Panc1 (cell line): ENCODE data around the gene SLC27A3. TPM values are rescaled to one million over a fixed set of nuclear protein-coding genes. Genes with fewer than 3 reads are reported as not detected.

ENCODE experiments used
- ATAC-seq: fragments of 200-7000 bp; cut with Tn5 transposase; 2 replicates; pipeline ENCODE4 v1.9.1; 2020; ENCODE audit warnings: mild to moderate bottlenecking, moderate library complexity
- BruUV-seq: library from RNA; stranded (reverse); fragments of 400-500 nt; replicated peaks from 2 replicates; lab custom pipeline; 2021; lab: Mats Ljungman, UMichigan
- CTCF ChIA-PET: fragments of 300-600 bp; sonication (Branson Sonifier 250); formaldehyde crosslinking; loops from one replicate; lab custom pipeline; 2022; ENCODE audit warnings: antibody characterized with exemption; lab: Charles Lee
- POLR2A ChIA-PET: fragments of 300-600 bp; sonication (Branson Sonifier 250); formaldehyde crosslinking; loops from one replicate; lab custom pipeline; 2022; ENCODE audit warnings: antibody characterized with exemption; lab: Charles Lee
- DNase-seq: peaks from one replicate; pipeline ENCODE4 v3.0.0-alpha.2; 2010; ENCODE audit warnings: low read depth, low spot score
- H3K27ac ChIP-seq: 2 replicates; pipeline ENCODE4 v1.5.1; 2011; ENCODE audit warnings: mild to moderate bottlenecking, low read length, inconsistent platforms
- H3K27me3 ChIP-seq: fragments of 200-500 bp; sonication (Bioruptor generic); 2 replicates; pipeline ENCODE4 v1.6.0; 2014; ENCODE audit warnings: low read length, inconsistent platforms; ENCODE audit not compliant: control insufficient read depth, insufficient read depth
- H3K36me3 ChIP-seq: fragments of 200-500 bp; sonication (Bioruptor generic); 2 replicates; pipeline ENCODE4 v1.5.1; 2014; ENCODE audit warnings: inconsistent platforms, mild to moderate bottlenecking, low read length, moderate library complexity; ENCODE audit not compliant: control insufficient read depth, insufficient read depth
- H3K4me1 ChIP-seq: 2 replicates; pipeline ENCODE4 v1.5.1; 2011; ENCODE audit warnings: inconsistent platforms, mild to moderate bottlenecking, low read length, moderate library complexity; ENCODE audit not compliant: control insufficient read depth, insufficient read depth
- H3K4me3 ChIP-seq, 2 experiments: 2 replicates each; pipeline ENCODE4 v1.5.1; 2011 to 2012; ENCODE audit warnings: low read depth in 2 of 2, low read length in 2 of 2, mild to moderate bottlenecking in 2 of 2, inconsistent platforms in 1 of 2, moderate library complexity in 1 of 2
- H3K9me3 ChIP-seq: fragments of 200-500 bp; sonication (Bioruptor generic); 2 replicates; pipeline ENCODE4 v1.5.1; 2014; ENCODE audit warnings: low read depth, mild to moderate bottlenecking, inconsistent platforms, low read length, moderate library complexity; ENCODE audit not compliant: control insufficient read depth, insufficient read depth
- POLR2AphosphoS5 ChIP-seq: IDR thresholded peaks from 2 replicates; pipeline ENCODE4 v1.6.1; 2012; ENCODE audit warnings: mild to moderate bottlenecking, low read depth, low read length, moderate library complexity
- SIN3A ChIP-seq: IDR thresholded peaks from 2 replicates; pipeline ENCODE4 v1.6.1; 2012; ENCODE audit warnings: low read depth, mild to moderate bottlenecking, low read length, moderate library complexity, borderline replicate concordance; ENCODE audit not compliant: insufficient read depth
- TCF7L2 ChIP-seq: IDR thresholded peaks from 2 replicates; pipeline ENCODE4 v1.6.1; 2011; ENCODE audit warnings: mild to moderate bottlenecking, low read depth, low read length, inconsistent platforms
- in situ Hi-C: cut with HindIII; loops from 2 replicates; pipeline ENCODE4 v1.10.0; 2016; ENCODE audit warnings: low sequenced_read_pairs, low pct_unique_long_range_greater_than_20kb
- intact Hi-C: fragments of 100-400 bp; cut with micrococcal nuclease; formaldehyde crosslinking; loops from one replicate; pipeline ENCODE4 v1.10.0; 2022; ENCODE audit not compliant: unreplicated experiment
- total RNA-seq: library from RNA; stranded (reverse); gene quantifications from one replicate; pipeline ENCODE4 v1.2.1, GENCODE V29; 2021; ENCODE audit not compliant: unreplicated experiment
- TF ChIP-seq, protein P1 (sequence below): fragments of 450-650 bp; IDR thresholded peaks from 2 replicates; pipeline ENCODE4 v1.5.1; 2017; ENCODE audit warnings: mild to moderate bottlenecking
- TF ChIP-seq, protein P2 (sequence below), 2 experiments: IDR thresholded peaks; 2 replicates each; pipeline ENCODE4 v1.6.1; 2011 to 2012; ENCODE audit warnings: low read depth in 2 of 2, control low read depth in 1 of 2, low read length in 1 of 2, mild to moderate bottlenecking in 1 of 2, moderate library complexity in 1 of 2; ENCODE audit not compliant: insufficient read depth in 1 of 2

The SLC27A3 gene
- total RNA-seq, 1 experiment from 2014 or later, result 8.0 TPM

DNA sequence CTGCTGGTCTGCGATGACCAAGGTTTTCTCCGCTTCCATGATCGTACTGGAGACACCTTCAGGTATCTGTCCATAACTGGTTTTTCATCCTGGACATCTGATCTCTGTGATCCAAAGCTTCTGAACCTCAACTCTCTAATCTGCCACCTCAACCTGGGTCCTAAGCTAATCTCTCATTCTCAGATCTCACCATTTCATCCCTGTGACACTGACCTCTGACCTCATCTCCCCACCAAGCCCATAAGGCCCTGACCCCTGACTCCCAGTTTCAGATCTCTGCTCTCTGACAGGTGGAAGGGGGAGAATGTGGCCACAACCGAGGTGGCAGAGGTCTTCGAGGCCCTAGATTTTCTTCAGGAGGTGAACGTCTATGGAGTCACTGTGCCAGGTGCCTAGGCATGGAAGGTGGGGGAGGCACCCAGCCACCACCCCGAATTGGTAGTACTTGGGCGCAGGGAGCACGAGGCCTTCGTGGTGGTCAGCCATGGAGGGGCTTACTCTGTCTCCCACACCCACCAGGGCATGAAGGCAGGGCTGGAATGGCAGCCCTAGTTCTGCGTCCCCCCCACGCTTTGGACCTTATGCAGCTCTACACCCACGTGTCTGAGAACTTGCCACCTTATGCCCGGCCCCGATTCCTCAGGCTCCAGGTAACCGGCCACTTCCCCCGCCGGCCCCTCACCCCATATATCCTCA lies 3.8 kb downstream of the SLC27A3 start:
- in situ Hi-C loops, result no loop called here
- BruUV-seq, result no TSS peak
- ATAC-seq, result no peak
- ChIA-PET CTCF (no interaction called here), POLR2A (no interaction called here)
- Histone ChIP-seq H3K4me1 (peaks cover 14% of the 10 kb centered on the region), H3K9me3 (no peaks in the 10 kb centered on the region), H3K4me3 (no peak overlapping the region), H3K27me3 (no peaks in the 10 kb centered on the region), H3K27ac (no peak overlapping the region), H3K36me3 (peaks cover 3% of the 10 kb centered on the region; the same call in 1 of the 2 replicates)
- intact Hi-C loops, result loop anchor here (10.0 kb wide), 1 partner anchor 264 kb away; no protein-coding TSS in a partner anchor
- no peak for DNase-seq
- no peak for TF ChIP-seq POLR2AphosphoS5
- no peak for TF ChIP-seq TCF7L2
- TF ChIP-seq, protein P1, sequence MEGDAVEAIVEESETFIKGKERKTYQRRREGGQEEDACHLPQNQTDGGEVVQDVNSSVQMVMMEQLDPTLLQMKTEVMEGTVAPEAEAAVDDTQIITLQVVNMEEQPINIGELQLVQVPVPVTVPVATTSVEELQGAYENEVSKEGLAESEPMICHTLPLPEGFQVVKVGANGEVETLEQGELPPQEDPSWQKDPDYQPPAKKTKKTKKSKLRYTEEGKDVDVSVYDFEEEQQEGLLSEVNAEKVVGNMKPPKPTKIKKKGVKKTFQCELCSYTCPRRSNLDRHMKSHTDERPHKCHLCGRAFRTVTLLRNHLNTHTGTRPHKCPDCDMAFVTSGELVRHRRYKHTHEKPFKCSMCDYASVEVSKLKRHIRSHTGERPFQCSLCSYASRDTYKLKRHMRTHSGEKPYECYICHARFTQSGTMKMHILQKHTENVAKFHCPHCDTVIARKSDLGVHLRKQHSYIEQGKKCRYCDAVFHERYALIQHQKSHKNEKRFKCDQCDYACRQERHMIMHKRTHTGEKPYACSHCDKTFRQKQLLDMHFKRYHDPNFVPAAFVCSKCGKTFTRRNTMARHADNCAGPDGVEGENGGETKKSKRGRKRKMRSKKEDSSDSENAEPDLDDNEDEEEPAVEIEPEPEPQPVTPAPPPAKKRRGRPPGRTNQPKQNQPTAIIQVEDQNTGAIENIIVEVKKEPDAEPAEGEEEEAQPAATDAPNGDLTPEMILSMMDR, result no peak
- no peak for TF ChIP-seq SIN3A
- TF ChIP-seq, protein P2, sequence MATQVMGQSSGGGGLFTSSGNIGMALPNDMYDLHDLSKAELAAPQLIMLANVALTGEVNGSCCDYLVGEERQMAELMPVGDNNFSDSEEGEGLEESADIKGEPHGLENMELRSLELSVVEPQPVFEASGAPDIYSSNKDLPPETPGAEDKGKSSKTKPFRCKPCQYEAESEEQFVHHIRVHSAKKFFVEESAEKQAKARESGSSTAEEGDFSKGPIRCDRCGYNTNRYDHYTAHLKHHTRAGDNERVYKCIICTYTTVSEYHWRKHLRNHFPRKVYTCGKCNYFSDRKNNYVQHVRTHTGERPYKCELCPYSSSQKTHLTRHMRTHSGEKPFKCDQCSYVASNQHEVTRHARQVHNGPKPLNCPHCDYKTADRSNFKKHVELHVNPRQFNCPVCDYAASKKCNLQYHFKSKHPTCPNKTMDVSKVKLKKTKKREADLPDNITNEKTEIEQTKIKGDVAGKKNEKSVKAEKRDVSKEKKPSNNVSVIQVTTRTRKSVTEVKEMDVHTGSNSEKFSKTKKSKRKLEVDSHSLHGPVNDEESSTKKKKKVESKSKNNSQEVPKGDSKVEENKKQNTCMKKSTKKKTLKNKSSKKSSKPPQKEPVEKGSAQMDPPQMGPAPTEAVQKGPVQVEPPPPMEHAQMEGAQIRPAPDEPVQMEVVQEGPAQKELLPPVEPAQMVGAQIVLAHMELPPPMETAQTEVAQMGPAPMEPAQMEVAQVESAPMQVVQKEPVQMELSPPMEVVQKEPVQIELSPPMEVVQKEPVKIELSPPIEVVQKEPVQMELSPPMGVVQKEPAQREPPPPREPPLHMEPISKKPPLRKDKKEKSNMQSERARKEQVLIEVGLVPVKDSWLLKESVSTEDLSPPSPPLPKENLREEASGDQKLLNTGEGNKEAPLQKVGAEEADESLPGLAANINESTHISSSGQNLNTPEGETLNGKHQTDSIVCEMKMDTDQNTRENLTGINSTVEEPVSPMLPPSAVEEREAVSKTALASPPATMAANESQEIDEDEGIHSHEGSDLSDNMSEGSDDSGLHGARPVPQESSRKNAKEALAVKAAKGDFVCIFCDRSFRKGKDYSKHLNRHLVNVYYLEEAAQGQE (IDR thresholded peaks at IDR 0.05; ENCODE audit: insufficient read depth in 1 of 2, low read depth in 2 of 2, low read length in 1 of 2), result no peak

DNA sequence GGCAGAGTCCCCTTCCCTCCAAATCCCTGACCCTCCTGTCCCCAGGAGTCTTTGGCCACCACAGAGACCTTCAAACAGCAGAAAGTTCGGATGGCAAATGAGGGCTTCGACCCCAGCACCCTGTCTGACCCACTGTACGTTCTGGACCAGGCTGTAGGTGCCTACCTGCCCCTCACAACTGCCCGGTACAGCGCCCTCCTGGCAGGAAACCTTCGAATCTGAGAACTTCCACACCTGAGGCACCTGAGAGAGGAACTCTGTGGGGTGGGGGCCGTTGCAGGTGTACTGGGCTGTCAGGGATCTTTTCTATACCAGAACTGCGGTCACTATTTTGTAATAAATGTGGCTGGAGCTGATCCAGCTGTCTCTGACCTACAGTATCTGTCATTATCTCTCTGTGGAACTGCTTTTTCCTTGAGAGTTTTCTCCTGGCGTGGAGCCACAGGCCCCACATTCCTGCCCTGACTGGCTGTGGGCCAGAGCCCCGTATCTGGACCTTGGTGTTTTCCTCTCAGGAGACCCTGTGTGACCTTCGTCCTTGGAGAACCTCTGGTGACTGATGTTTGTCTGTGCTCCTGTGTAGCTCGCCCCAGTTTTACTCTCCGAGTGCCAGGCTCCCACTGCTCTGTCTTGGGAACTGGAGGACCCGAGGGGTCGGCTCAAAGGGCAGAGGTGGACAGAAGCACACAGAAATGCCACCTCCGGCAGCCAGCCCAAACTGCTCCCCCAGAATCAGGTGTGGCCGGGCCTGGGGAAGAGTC lies 4.8 kb downstream of the SLC27A3 start:
- CTCF ChIA-PET, result no interaction called here

More for the DNA sequence above, 4.8 kb downstream of the SLC27A3 start:
- H3K4me1 ChIP-seq, result peaks cover 9% of the 10 kb centered on the region
- no peak for ATAC-seq
- no peak overlapping the region for H3K4me3 ChIP-seq
- BruUV-seq, result no TSS peak
- DNase-seq, result no peak
- intact Hi-C loops, result loop anchor here (10.0 kb wide), 1 partner anchor 265 kb away; no protein-coding TSS in a partner anchor
- TF ChIP-seq, protein P1, result no peak
- TF ChIP-seq SIN3A, result no peak
- TF ChIP-seq TCF7L2, result no peak
- no peak for TF ChIP-seq POLR2AphosphoS5
- TF ChIP-seq, protein P2 (IDR thresholded peaks at IDR 0.05; ENCODE audit: insufficient read depth in 1 of 2, low read depth in 2 of 2, low read length in 1 of 2), result no peak
- no peaks in the 10 kb centered on the region for H3K27me3 ChIP-seq
- in situ Hi-C loops, result no loop called here
- H3K36me3 ChIP-seq, result peaks cover 3% of the 10 kb centered on the region; the same call in 1 of the 2 replicates
- POLR2A ChIA-PET, result no interaction called here
- no peak overlapping the region for H3K27ac ChIP-seq
- H3K9me3 ChIP-seq, result no peaks in the 10 kb centered on the region
